HEK293 (cell line): Measurements from ENCODE around the gene PDE10A.

Experiments used
- CTCF ChIA-PET: fragments of 350-600 bp; formaldehyde crosslinking; extraction: SDS; loops from one replicate; lab custom pipeline; 2021; ENCODE audit warnings: antibody characterized with exemption; lab: Yijun Ruan, JAX
- POLR2A ChIA-PET: fragments of 300-600 bp; formaldehyde crosslinking; extraction: SDS; loops from one replicate; lab custom pipeline; 2020; ENCODE audit warnings: antibody characterized with exemption, inconsistent platforms; lab: Yijun Ruan, JAX
- H3K27ac ChIP-seq: fragments of 200-500 bp; sonication (Bioruptor generic); 2 replicates; pipeline ENCODE4 v1.5.1; 2014; ENCODE audit warnings: low read depth, low read length, control low read depth, inconsistent platforms; ENCODE audit errors: extremely low read depth
- H3K36me3 ChIP-seq, 2 experiments: fragments of 200-500 bp in 1 of 2; sonication (Bioruptor generic) in 1 of 2; 1 replicate in 1 of 2; 2 replicates in 1 of 2; pipeline ENCODE4 v1.5.1; 2014 to 2017; ENCODE audit warnings: inconsistent platforms in 2 of 2, low read length in 2 of 2; ENCODE audit not compliant: control insufficient read depth in 2 of 2, insufficient read depth in 1 of 2
- H3K4me1 ChIP-seq: fragments of 200-500 bp; sonication (Bioruptor generic); 2 replicates; pipeline ENCODE4 v1.5.1; 2014; ENCODE audit warnings: mild to moderate bottlenecking, low read length, inconsistent platforms; ENCODE audit not compliant: control insufficient read depth, insufficient read depth
- H3K4me3 ChIP-seq: 2 replicates; pipeline ENCODE4 v1.5.1; 2011; ENCODE audit warnings: low read depth, mild to moderate bottlenecking, control low read depth, low read length, moderate library complexity
- H3K9me3 ChIP-seq: fragments of 200-500 bp; sonication (Bioruptor generic); 2 replicates; pipeline ENCODE4 v1.5.1; 2014; ENCODE audit warnings: low read depth, low read length, inconsistent platforms; ENCODE audit not compliant: control insufficient read depth, insufficient read depth
- BCL6B ChIP-seq: fragments of 450-650 bp; formaldehyde crosslinking; IDR thresholded peaks from 2 replicates; pipeline ENCODE4 v1.5.1; 2017; ENCODE audit warnings: missing biosample characterization, missing genetic modification characterization
- GFI1B ChIP-seq: fragments of 450-650 bp; formaldehyde crosslinking; IDR thresholded peaks from 2 replicates; pipeline ENCODE4 v1.5.1; 2016; ENCODE audit warnings: missing biosample characterization, missing genetic modification characterization
- KLF16 ChIP-seq: fragments of 450-650 bp; formaldehyde crosslinking; IDR thresholded peaks from 2 replicates; pipeline ENCODE4 v1.5.1; 2017; ENCODE audit warnings: missing biosample characterization, missing genetic modification characterization
- OVOL3 ChIP-seq: fragments of 450-650 bp; formaldehyde crosslinking; IDR thresholded peaks from 2 replicates; pipeline ENCODE4 v1.5.1; 2016; ENCODE audit warnings: missing biosample characterization, missing genetic modification characterization
- PRDM6 ChIP-seq: fragments of 450-650 bp; formaldehyde crosslinking; IDR thresholded peaks from 2 replicates; pipeline ENCODE4 v1.5.1; 2017; ENCODE audit warnings: missing biosample characterization, missing genetic modification characterization
- ZBTB48 ChIP-seq: fragments of 450-650 bp; formaldehyde crosslinking; IDR thresholded peaks from 2 replicates; pipeline ENCODE4 v1.5.1; 2016; ENCODE audit warnings: missing biosample characterization, missing genetic modification characterization
- ZEB2 ChIP-seq: fragments of 450-650 bp; formaldehyde crosslinking; IDR thresholded peaks from 2 replicates; pipeline ENCODE4 v1.5.1; 2016; ENCODE audit warnings: missing biosample characterization, missing genetic modification characterization
- ZFP69B ChIP-seq: fragments of 450-650 bp; formaldehyde crosslinking; IDR thresholded peaks from 2 replicates; pipeline ENCODE4 v1.5.1; 2016; ENCODE audit warnings: missing biosample characterization, missing genetic modification characterization
- ZIC2 ChIP-seq: fragments of 450-650 bp; formaldehyde crosslinking; IDR thresholded peaks from 2 replicates; pipeline ENCODE4 v1.5.1; 2016; ENCODE audit warnings: missing biosample characterization, missing genetic modification characterization
- ZNF18 ChIP-seq: fragments of 450-650 bp; formaldehyde crosslinking; IDR thresholded peaks from 2 replicates; pipeline ENCODE4 v1.5.1; 2016; ENCODE audit warnings: missing biosample characterization, missing genetic modification characterization
- ZNF274 ChIP-seq, 2 experiments: fragments of 200-500 bp in 1 of 2; fragments of 450-650 bp in 1 of 2; sonication (Bioruptor generic) in 1 of 2; formaldehyde crosslinking in 1 of 2; IDR thresholded peaks; 2 replicates each; pipeline versions ENCODE4 v1.5.1 to v1.6.1; 2014 to 2016; ENCODE audit warnings: borderline replicate concordance in 1 of 2, inconsistent platforms in 1 of 2, low read length in 1 of 2, missing biosample characterization in 1 of 2, missing genetic modification characterization in 1 of 2
- ZNF391 ChIP-seq: fragments of 450-650 bp; formaldehyde crosslinking; IDR thresholded peaks from 2 replicates; pipeline ENCODE4 v1.5.1; 2016; ENCODE audit warnings: low read depth, missing biosample characterization, missing genetic modification characterization, borderline replicate concordance
- ZNF394 ChIP-seq: fragments of 450-650 bp; formaldehyde crosslinking; IDR thresholded peaks from 2 replicates; pipeline ENCODE4 v1.5.1; 2016; ENCODE audit warnings: missing biosample characterization, missing genetic modification characterization, mild to moderate bottlenecking, moderate library complexity, borderline replicate concordance
- ZNF530 ChIP-seq: fragments of 450-650 bp; formaldehyde crosslinking; IDR thresholded peaks from 2 replicates; pipeline ENCODE4 v1.5.1; 2016; ENCODE audit warnings: low read depth, missing biosample characterization, missing genetic modification characterization
- ZNF629 ChIP-seq: fragments of 450-650 bp; formaldehyde crosslinking; IDR thresholded peaks from 2 replicates; pipeline ENCODE4 v1.5.1; 2017; ENCODE audit warnings: missing biosample characterization, missing genetic modification characterization
- ZNF670 ChIP-seq: fragments of 450-650 bp; formaldehyde crosslinking; IDR thresholded peaks from 2 replicates; pipeline ENCODE4 v1.5.1; 2016; ENCODE audit warnings: missing biosample characterization, missing genetic modification characterization, low read depth
- ZNF677 ChIP-seq: fragments of 450-650 bp; IDR thresholded peaks from 2 replicates; pipeline ENCODE4 v1.5.0; 2018; ENCODE audit warnings: missing biosample characterization, mild to moderate bottlenecking, missing genetic modification characterization, moderate library complexity
- ZNF777 ChIP-seq: fragments of 450-650 bp; formaldehyde crosslinking; IDR thresholded peaks from 2 replicates; pipeline ENCODE4 v1.5.1; 2017; ENCODE audit warnings: missing biosample characterization, missing genetic modification characterization, borderline replicate concordance
- ZSCAN5A ChIP-seq: fragments of 450-650 bp; formaldehyde crosslinking; IDR thresholded peaks from 2 replicates; pipeline ENCODE4 v1.5.1; 2016; ENCODE audit warnings: missing biosample characterization, missing genetic modification characterization

Gene PDE10A

GRCh38 chr6:165497472-165497871, 165.6 kb downstream of the PDE10A start (continued):
- peak; percentile 68 for TF ChIP-seq PRDM6 (tag by site-specific recombination)
- TF ChIP-seq ZIC2 (tag by site-specific recombination): no peak
- TF ChIP-seq KLF16 (tag by site-specific recombination): no peak
- no peak for TF ChIP-seq ZNF530
- TF ChIP-seq ZNF670 (tag by site-specific recombination): no peak
- no peak for TF ChIP-seq ZNF394 (tag by site-specific recombination)
- TF ChIP-seq ZFP69B: no peak
- TF ChIP-seq ZBTB48: no peak
- TF ChIP-seq ZEB2: peak; percentile 44; the same call in 1 of the 2 replicates
- no peak for TF ChIP-seq ZNF391
- peak; percentile 82 for TF ChIP-seq ZNF629 (tag by site-specific recombination)
- no peak for TF ChIP-seq ZNF677 (tag by site-specific recombination)
- no peak for TF ChIP-seq GFI1B
- 0 out of 2 replicates have a peak, but pooled peaks have one; percentile 8 for TF ChIP-seq ZNF18

GRCh38 chr6:165488624-165489295, 174.3 kb downstream of the PDE10A start:
- H3K4me3 ChIP-seq: no peak overlapping the region
- H3K9me3 ChIP-seq: no peaks in the 10 kb centered on the region
- no peak for TF ChIP-seq OVOL3 (tag by site-specific recombination)
- TF ChIP-seq ZIC2 (tag by site-specific recombination): peak; percentile 62
- TF ChIP-seq ZSCAN5A (tag by site-specific recombination): no peak
- no peak for TF ChIP-seq ZNF777 (tag by site-specific recombination)
- TF ChIP-seq BCL6B (tag by site-specific recombination): no peak
- TF ChIP-seq ZNF274 (IDR thresholded peaks at IDR 0.05; ENCODE audit: low read length): no peak
- TF ChIP-seq ZNF274 (tag by site-specific recombination; IDR thresholded peaks at IDR 0.05; ENCODE audit: borderline replicate concordance): no peak
- POLR2A ChIA-PET: no interaction called here
- H3K4me1 ChIP-seq: no peaks in the 10 kb centered on the region
- no peak overlapping the region for H3K27ac ChIP-seq
- CTCF ChIA-PET: interaction anchor here (1.1 kb wide), 2 partner anchors 10 to 49 kb away, joined by 3 read pairs; no protein-coding TSS in a partner anchor
- no peaks in the 10 kb centered on the region for H3K36me3 ChIP-seq
